Testis (tissue), 3 donors: ENCODE data around the gene EIF2S2. TPM values are rescaled to one million over a fixed set of nuclear protein-coding genes. Genes with fewer than 3 reads are reported as not detected.

Experiments
- DNase-seq: peaks from one replicate; pipeline ENCODE4 v3.0.0-alpha.2; 2019
- H3K27ac ChIP-seq, 2 donors: fragments of 200-600 bp; sonication (generic); one replicate each; pipeline ENCODE4 v1.5.1; 2019
- H3K27me3 ChIP-seq: fragments of 200-600 bp; sonication (generic); one replicate; pipeline ENCODE4 v1.5.1; 2019
- H3K36me3 ChIP-seq: fragments of 200-600 bp; sonication (generic); one replicate; pipeline ENCODE4 v1.5.1; 2017; ENCODE audit warnings: low read depth; ENCODE audit errors: missing control alignments
- H3K4me1 ChIP-seq: fragments of 200-600 bp; sonication (generic); one replicate; pipeline ENCODE4 v1.5.1; 2019
- H3K4me3 ChIP-seq, 2 donors: fragments of 200-600 bp; sonication (generic); one replicate each; pipeline ENCODE4 v1.5.1; 2017 to 2019
- H3K9me3 ChIP-seq: fragments of 200-600 bp; sonication (generic); one replicate; pipeline ENCODE4 v1.5.1; 2017
- POLR2A ChIP-seq: fragments of 450-650 bp; IDR thresholded peaks from one replicate; pipeline ENCODE4 v1.6.1; 2017; ENCODE audit warnings: antibody characterized with exemption, mild to moderate bottlenecking, moderate library complexity
- WGBS, 2 donors: methylation state at CpG; one replicate each; pipeline ENCODE4 v1.1.5; 2018; 5-methylcytosine and 5-hydroxymethylcytosine counted together
- intact Hi-C: fragments of 100-400 bp; cut with DNase I; formaldehyde crosslinking; loops from one replicate; pipeline ENCODE4 v1.15.1; 2023; ENCODE audit warnings: low total_unique reads
- microRNA-seq, 2 donors: library from miRNA; unstranded; fragments of <30 nt; microRNA quantifications; one replicate each; pipeline ENCODE4, GENCODE V29; 2016; ENCODE audit warnings: borderline number of aligned reads in 2 of 2, borderline replicate concordance in 1 of 2
- polyA plus RNA-seq: library from polyadenylated mRNA; stranded (reverse); fragments of 350-450 nt; fragmentation: Illumina TruSeq; extraction: RNeasy Lipid Tissue Mini Kit (QIAGEN cat#74804); gene quantifications from one replicate; pipeline ENCODE4 v1.2.3, GENCODE V29; 2014; ENCODE audit warnings: low read depth, low replicate concordance; ENCODE audit not compliant: insufficient read depth
- small RNA-seq, 2 donors: library from RNA; depleted of rRNA; stranded (forward); fragments of <200 nt; gene quantifications; one replicate each; pipeline ENCODE3, GENCODE V24; 2016
- total RNA-seq, 2 donors: library from RNA; depleted of rRNA; stranded (reverse); fragments of >200 nt; gene quantifications; one replicate each; pipeline ENCODE4 v1.2.3, GENCODE V29; 2016

The EIF2S2 gene
- total and polyA plus RNA-seq, 3 donors from 2014 or later = 41.9 to 48.9 (median 45.4) TPM

DNA sequence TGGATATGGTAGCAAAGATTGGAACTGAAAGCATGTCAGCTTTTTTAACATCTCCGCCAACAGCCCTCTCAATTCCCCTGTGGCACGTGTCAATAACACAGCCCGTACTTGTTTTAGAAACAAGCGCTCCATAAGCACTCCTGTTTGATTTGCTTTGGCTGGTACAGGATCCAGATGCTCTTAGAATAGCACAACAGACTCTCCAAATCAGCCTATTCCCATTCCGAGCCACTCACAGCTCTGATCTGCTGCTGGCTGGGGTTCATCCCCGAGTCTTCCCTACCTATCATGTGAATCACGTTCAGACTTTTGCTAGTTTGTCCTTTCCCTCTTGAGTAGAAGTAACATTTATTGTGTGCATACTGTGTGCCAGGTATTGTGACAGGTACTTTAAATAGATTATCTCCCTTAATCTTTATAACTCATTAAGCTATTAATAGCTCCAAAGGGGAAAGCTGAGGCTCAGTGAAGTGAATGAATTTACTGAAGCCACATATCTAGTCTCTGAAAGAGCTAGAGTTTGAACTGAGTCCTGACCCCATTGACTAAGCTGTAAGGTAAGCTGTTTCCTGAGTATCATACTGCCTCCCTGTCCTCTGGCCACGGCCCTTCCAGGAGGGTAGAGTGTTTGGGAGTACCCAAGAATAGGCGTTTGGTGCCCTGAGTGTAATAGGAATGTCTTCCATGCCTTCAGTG is 71.6 kb downstream of the EIF2S2 start:
- WGBS, 2 donors = 86 to 87% methylated on average over 9 of the region's 9 CpGs
- intact Hi-C loops = no loop called here
- H3K9me3 ChIP-seq = no peaks in the 10 kb centered on the region
- no peak overlapping the region for H3K27ac ChIP-seq
- H3K4me3 ChIP-seq = no peak overlapping the region
- no peak for TF ChIP-seq POLR2A
- H3K27me3 ChIP-seq = no peaks in the 10 kb centered on the region
- H3K4me1 ChIP-seq = peaks cover 21% of the 10 kb centered on the region
- H3K36me3 ChIP-seq = no peaks in the 10 kb centered on the region
- no peak for DNase-seq

Small RNA genes within 50 kb of the gene (microRNA-seq; reads per million reads assigned to microRNA genes)
- gene MIR4755 = 0 to 1.4 reads per million in 2 donors

Small RNA genes within 50 kb of the gene (small RNA-seq; reads per million reads assigned to genes)
- gene MIR4755 = 0 reads per million in 2 donors

Other genes with a start within 250 kb of the EIF2S2 start
- gene RALY, start 118.3 kb downstream of the EIF2S2 start, total RNA-seq = 100 to 1,000 TPM; 184 to 224 TPM
- gene RALY, start 118.3 kb downstream of the EIF2S2 start, polyA plus RNA-seq = 247 TPM
- gene ASIP, start 129.2 kb upstream of the EIF2S2 start, total RNA-seq = 1 to 10 TPM in 1 of 2 donors, not detected in 1; 2.1 TPM
- gene ASIP, start 129.2 kb upstream of the EIF2S2 start, polyA plus RNA-seq = 0.65 TPM
- gene AHCY, start 191.1 kb upstream of the EIF2S2 start, total RNA-seq = 100 to 1,000 TPM; 127 to 178 TPM
- 237 TPM for gene AHCY, start 191.1 kb upstream of the EIF2S2 start, polyA plus RNA-seq